Neural crest cell (in vitro differentiated cells): ENCODE measurements around the gene C2CD3. TPM values are rescaled to one million over a fixed set of nuclear protein-coding genes. Genes with fewer than 3 reads are reported as not detected.

ENCODE experiments used
- DNase-seq: peaks from one replicate; pipeline ENCODE4 v3.0.0; 2021; ENCODE audit warnings: low read depth, mixed read lengths, low spot score
- H3K27ac Mint-ChIP-seq: one replicate; pipeline ENCODE4 v1.8.0; 2021; ENCODE audit warnings: mild to moderate bottlenecking, mixed read lengths; ENCODE audit not compliant: unreplicated experiment
- H3K27me3 Mint-ChIP-seq: 2 replicates; pipeline ENCODE4 v1.8.0; 2021; ENCODE audit warnings: low read depth, mild to moderate bottlenecking, mixed read lengths
- H3K36me3 Mint-ChIP-seq: 2 replicates; pipeline ENCODE4 v1.8.0; 2021; ENCODE audit warnings: low read depth, mild to moderate bottlenecking, mixed read lengths
- H3K4me1 Mint-ChIP-seq: 2 replicates; pipeline ENCODE4 v1.8.0; 2021; ENCODE audit warnings: mixed read lengths
- H3K4me3 Mint-ChIP-seq: one replicate; pipeline ENCODE4 v1.8.0; 2021; ENCODE audit warnings: mild to moderate bottlenecking, mixed read lengths
- H3K9me3 Mint-ChIP-seq: 2 replicates; pipeline ENCODE4 v1.8.0; 2021; ENCODE audit warnings: mixed read lengths
- CTCF ChIP-seq: fragments of 200-600 bp; sonication (generic); conservative IDR thresholded peaks from 2 replicates; pipeline ENCODE4 v1.5.0; 2021; ENCODE audit warnings: antibody characterized with exemption, mild to moderate bottlenecking
- total RNA-seq: library from RNA; stranded (reverse); gene quantifications from 2 replicates; pipeline ENCODE4 v1.2.1, GENCODE V29; 2021

C2CD3 gene
- total RNA-seq, 1 donor from 2014 or later: 41.9 TPM

- no peaks in the 10 kb centered on the region for H3K27me3 Mint-ChIP-seq
- H3K4me3 Mint-ChIP-seq: no peak overlapping the region
- DNase-seq: no peak
- H3K9me3 Mint-ChIP-seq: no peaks in the 10 kb centered on the region
- no peak for TF ChIP-seq CTCF
- peaks cover 14% of the 10 kb centered on the region for H3K36me3 Mint-ChIP-seq
- H3K4me1 Mint-ChIP-seq: peaks cover 5% of the 10 kb centered on the region
- peak overlapping the region; percentile 78 for H3K27ac Mint-ChIP-seq
Observed at GRCh38 chr11:74010306-74011300, 160.2 kb downstream of the C2CD3 start.

GRCh38 chr11:74009675-74010305, 161.0 kb downstream of the C2CD3 start:
- peak overlapping the region; percentile 57 for H3K27ac Mint-ChIP-seq
- no peaks in the 10 kb centered on the region for H3K9me3 Mint-ChIP-seq
- H3K4me3 Mint-ChIP-seq: no peak overlapping the region
- DNase-seq: no peak
- no peaks in the 10 kb centered on the region for H3K27me3 Mint-ChIP-seq
- TF ChIP-seq CTCF: no peak
- H3K36me3 Mint-ChIP-seq: peaks cover 14% of the 10 kb centered on the region
- peaks cover 5% of the 10 kb centered on the region for H3K4me1 Mint-ChIP-seq

GRCh38 chr11:74009230-74009547, 161.6 kb downstream of the C2CD3 start:
- Mint-ChIP-seq H3K27ac (peak overlapping the region; percentile 75), H3K9me3 (no peaks in the 10 kb centered on the region), H3K36me3 (peaks cover 14% of the 10 kb centered on the region), H3K4me1 (peaks cover 5% of the 10 kb centered on the region), H3K27me3 (no peaks in the 10 kb centered on the region), H3K4me3 (no peak overlapping the region)
- TF ChIP-seq CTCF: no peak
- no peak for DNase-seq

DNA sequence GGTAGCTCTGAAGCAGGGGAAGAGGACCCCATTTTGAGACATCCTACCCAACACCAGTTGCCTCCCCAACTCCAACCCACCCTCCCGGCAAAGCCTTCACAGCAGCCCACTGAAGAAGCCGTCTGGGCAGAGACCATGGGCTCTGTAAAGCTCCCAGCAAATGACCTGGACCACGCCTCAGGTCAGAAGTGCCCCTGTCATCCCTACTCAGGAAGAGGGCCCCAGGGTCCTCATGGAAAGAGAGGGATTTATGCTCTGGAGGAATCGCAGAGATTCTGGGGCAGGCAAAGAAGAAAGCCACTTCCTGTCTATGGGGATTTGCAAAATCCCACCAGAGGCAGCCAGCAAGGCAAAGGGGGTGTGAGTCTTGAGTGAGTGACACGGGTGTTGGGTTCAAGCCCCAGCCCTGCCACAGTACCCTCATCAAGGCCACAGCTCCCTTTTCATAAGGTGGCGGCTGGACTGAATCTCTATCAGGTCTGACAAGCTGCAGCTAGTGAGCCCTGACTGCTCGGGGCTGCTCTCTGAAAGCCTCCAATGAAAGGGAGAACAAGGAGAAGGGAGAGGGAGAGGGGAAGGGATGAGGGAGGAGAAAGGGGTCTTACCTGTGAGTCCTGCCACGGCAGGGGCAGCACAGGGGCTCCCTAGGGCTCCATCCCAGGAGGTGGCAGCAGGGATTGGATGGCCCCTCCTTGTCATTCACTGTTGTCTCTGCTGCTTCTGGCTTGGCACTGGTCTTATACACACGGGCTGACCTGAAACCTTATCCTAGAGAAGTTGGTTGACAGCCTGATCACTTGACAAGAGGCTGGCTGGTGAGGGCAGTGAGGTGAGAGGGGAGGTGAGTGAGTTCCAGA, 162.2 kb downstream of the C2CD3 start, which contains the start of gene UCP3:
Gene UCP3 (minus strand): TSS at position 713 of the 857 bp plus-strand sequence. CDS start 2,043 bp downstream, outside the sequence.
- Mint-ChIP-seq H3K9me3 (no peaks in the 10 kb centered on the region), H3K27me3 (no peaks in the 10 kb centered on the region), H3K4me3 (no peak within 1 kb of the TSS), H3K36me3 (peaks cover 14% of the 10 kb centered on the region), H3K4me1 (peaks cover 5% of the 10 kb centered on the region), H3K27ac (peak within 1 kb of the TSS; percentile 75)
- no peak for DNase-seq
- no peak for TF ChIP-seq CTCF

GRCh38 chr11:74007691-74008372, 163.0 kb downstream of the C2CD3 start:
- H3K9me3 Mint-ChIP-seq: no peaks in the 10 kb centered on the region
- H3K4me3 Mint-ChIP-seq: no peak overlapping the region
- TF ChIP-seq CTCF: no peak

More at GRCh38 chr11:74007691-74008372, 163.0 kb downstream of the C2CD3 start:
- no peaks in the 10 kb centered on the region for H3K27me3 Mint-ChIP-seq
- DNase-seq: no peak
- peaks cover 5% of the 10 kb centered on the region for H3K4me1 Mint-ChIP-seq
- no peak overlapping the region for H3K27ac Mint-ChIP-seq
- H3K36me3 Mint-ChIP-seq: peaks cover 14% of the 10 kb centered on the region
